SK-N-SH (cell line): Measurements from ENCODE around the gene ANKRD37.

Experiments
- CTCF ChIP-seq: fragments of 200-600 bp; sonication (generic); IDR thresholded peaks from 2 replicates; pipeline ENCODE4 v1.6.1; 2017; ENCODE audit warnings: antibody characterized with exemption, mild to moderate bottlenecking, moderate library complexity
- EP300 ChIP-seq, 2 experiments: IDR thresholded peaks; 2 replicates each; pipeline versions ENCODE4 v1.4.0 to v1.6.1; 2012; ENCODE audit warnings: borderline replicate concordance in 1 of 2, low read depth in 1 of 2, low read length in 1 of 2
- EZH2phosphoT487 ChIP-seq: fragments of 200-600 bp; sonication (generic); IDR thresholded peaks from 2 replicates; pipeline ENCODE4 v1.6.1; 2017; ENCODE audit warnings: low read depth, mixed run types, mild to moderate bottlenecking, antibody characterized with exemption, moderate library complexity, borderline replicate concordance
- FOXJ3 ChIP-seq: sonication (generic); formaldehyde crosslinking; IDR thresholded peaks from 2 replicates; pipeline ENCODE4 v1.5.1; 2020; ENCODE audit warnings: mild to moderate bottlenecking, missing genetic modification reagents
- GATA2 ChIP-seq: sonication (generic); formaldehyde crosslinking; IDR thresholded peaks from 2 replicates; pipeline ENCODE4 v1.5.0; 2020; ENCODE audit warnings: mild to moderate bottlenecking, missing genetic modification reagents
- JUND ChIP-seq: IDR thresholded peaks from 2 replicates; pipeline ENCODE4 v1.4.0; 2012
- MEF2A ChIP-seq: IDR thresholded peaks from 2 replicates; pipeline ENCODE4 v1.4.0; 2012; ENCODE audit warnings: low read depth, borderline replicate concordance
- NFIC ChIP-seq: IDR thresholded peaks from 2 replicates; pipeline ENCODE4 v1.4.0; 2012; ENCODE audit warnings: borderline replicate concordance
- PBX3 ChIP-seq: IDR thresholded peaks from 2 replicates; pipeline ENCODE4; 2012
- POLR2AphosphoS5 ChIP-seq: IDR thresholded peaks from 2 replicates; pipeline ENCODE4 v1.6.1; 2012; ENCODE audit warnings: low read depth, low read length
- YY1 ChIP-seq: IDR thresholded peaks from 2 replicates; pipeline ENCODE4 v1.4.0; 2012; ENCODE audit warnings: low read depth, mild to moderate bottlenecking
- TF ChIP-seq, protein P1 (sequence below): IDR thresholded peaks from 2 replicates; pipeline ENCODE4 v1.6.1; 2012; ENCODE audit warnings: mild to moderate bottlenecking, low read depth, low read length, moderate library complexity

- TF ChIP-seq GATA2 (CRISPR knock-in tag) (no peak), CTCF (no peak), EP300 (IDR thresholded peaks at IDR 0.05; ENCODE audit: borderline replicate concordance in 1 of 2, low read depth in 1 of 2, low read length in 1 of 2) (no peak), POLR2AphosphoS5 (no peak), EZH2phosphoT487 (no peak), JUND (no peak), PBX3 (no peak), FOXJ3 (CRISPR knock-in tag) (no peak), NFIC (no peak), MEF2A (no peak), YY1 (no peak)
- TF ChIP-seq, protein P1, sequence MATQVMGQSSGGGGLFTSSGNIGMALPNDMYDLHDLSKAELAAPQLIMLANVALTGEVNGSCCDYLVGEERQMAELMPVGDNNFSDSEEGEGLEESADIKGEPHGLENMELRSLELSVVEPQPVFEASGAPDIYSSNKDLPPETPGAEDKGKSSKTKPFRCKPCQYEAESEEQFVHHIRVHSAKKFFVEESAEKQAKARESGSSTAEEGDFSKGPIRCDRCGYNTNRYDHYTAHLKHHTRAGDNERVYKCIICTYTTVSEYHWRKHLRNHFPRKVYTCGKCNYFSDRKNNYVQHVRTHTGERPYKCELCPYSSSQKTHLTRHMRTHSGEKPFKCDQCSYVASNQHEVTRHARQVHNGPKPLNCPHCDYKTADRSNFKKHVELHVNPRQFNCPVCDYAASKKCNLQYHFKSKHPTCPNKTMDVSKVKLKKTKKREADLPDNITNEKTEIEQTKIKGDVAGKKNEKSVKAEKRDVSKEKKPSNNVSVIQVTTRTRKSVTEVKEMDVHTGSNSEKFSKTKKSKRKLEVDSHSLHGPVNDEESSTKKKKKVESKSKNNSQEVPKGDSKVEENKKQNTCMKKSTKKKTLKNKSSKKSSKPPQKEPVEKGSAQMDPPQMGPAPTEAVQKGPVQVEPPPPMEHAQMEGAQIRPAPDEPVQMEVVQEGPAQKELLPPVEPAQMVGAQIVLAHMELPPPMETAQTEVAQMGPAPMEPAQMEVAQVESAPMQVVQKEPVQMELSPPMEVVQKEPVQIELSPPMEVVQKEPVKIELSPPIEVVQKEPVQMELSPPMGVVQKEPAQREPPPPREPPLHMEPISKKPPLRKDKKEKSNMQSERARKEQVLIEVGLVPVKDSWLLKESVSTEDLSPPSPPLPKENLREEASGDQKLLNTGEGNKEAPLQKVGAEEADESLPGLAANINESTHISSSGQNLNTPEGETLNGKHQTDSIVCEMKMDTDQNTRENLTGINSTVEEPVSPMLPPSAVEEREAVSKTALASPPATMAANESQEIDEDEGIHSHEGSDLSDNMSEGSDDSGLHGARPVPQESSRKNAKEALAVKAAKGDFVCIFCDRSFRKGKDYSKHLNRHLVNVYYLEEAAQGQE: no peak
Measured at GRCh38 chr4:185426960-185427688, 30.5 kb downstream of the ANKRD37 start.
